Panc1 (cell line): ENCODE measurements around the gene RANBP1.

Experiments used
- CTCF ChIP-seq: fragments of 450-650 bp; IDR thresholded peaks from 2 replicates; pipeline ENCODE4 v1.5.1; 2017; ENCODE audit warnings: mild to moderate bottlenecking
- POLR2AphosphoS5 ChIP-seq: IDR thresholded peaks from 2 replicates; pipeline ENCODE4 v1.6.1; 2012; ENCODE audit warnings: mild to moderate bottlenecking, low read depth, low read length, moderate library complexity
- REST ChIP-seq, 2 experiments: IDR thresholded peaks; 2 replicates each; pipeline ENCODE4 v1.6.1; 2011 to 2012; ENCODE audit warnings: low read depth in 2 of 2, control low read depth in 1 of 2, low read length in 1 of 2, mild to moderate bottlenecking in 1 of 2, moderate library complexity in 1 of 2; ENCODE audit not compliant: insufficient read depth in 1 of 2
- SIN3A ChIP-seq: IDR thresholded peaks from 2 replicates; pipeline ENCODE4 v1.6.1; 2012; ENCODE audit warnings: low read depth, mild to moderate bottlenecking, low read length, moderate library complexity, borderline replicate concordance; ENCODE audit not compliant: insufficient read depth
- TCF7L2 ChIP-seq: IDR thresholded peaks from 2 replicates; pipeline ENCODE4 v1.6.1; 2011; ENCODE audit warnings: mild to moderate bottlenecking, low read depth, low read length, inconsistent platforms

GRCh38 chr22:20160041-20160440 is 44.1 kb downstream of the RANBP1 start:
- TF ChIP-seq CTCF (no peak), POLR2AphosphoS5 (no peak), SIN3A (no peak), TCF7L2 (no peak), REST (IDR thresholded peaks at IDR 0.05; ENCODE audit: insufficient read depth in 1 of 2, low read depth in 2 of 2, low read length in 1 of 2) (no peak)
